HG03457 (cell line): ENCODE results near the gene RAVER1.
"Not testable (repeated sequence)": the region's sequence is repeated elsewhere in the genome, so short reads cannot be mapped to it uniquely, and the experiment has no call there.

Experiments used
- ATAC-seq: cut with Tn5 transposase; IDR thresholded peaks from one replicate; pipeline ENCODE4 v1.9.1; 2021; ENCODE audit warnings: moderate number of reproducible peaks; ENCODE audit not compliant: unreplicated experiment

The RAVER1 gene, protein sequence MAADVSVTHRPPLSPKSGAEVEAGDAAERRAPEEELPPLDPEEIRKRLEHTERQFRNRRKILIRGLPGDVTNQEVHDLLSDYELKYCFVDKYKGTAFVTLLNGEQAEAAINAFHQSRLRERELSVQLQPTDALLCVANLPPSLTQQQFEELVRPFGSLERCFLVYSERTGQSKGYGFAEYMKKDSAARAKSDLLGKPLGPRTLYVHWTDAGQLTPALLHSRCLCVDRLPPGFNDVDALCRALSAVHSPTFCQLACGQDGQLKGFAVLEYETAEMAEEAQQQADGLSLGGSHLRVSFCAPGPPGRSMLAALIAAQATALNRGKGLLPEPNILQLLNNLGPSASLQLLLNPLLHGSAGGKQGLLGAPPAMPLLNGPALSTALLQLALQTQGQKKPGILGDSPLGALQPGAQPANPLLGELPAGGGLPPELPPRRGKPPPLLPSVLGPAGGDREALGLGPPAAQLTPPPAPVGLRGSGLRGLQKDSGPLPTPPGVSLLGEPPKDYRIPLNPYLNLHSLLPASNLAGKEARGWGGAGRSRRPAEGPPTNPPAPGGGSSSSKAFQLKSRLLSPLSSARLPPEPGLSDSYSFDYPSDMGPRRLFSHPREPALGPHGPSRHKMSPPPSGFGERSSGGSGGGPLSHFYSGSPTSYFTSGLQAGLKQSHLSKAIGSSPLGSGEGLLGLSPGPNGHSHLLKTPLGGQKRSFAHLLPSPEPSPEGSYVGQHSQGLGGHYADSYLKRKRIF

DNA sequence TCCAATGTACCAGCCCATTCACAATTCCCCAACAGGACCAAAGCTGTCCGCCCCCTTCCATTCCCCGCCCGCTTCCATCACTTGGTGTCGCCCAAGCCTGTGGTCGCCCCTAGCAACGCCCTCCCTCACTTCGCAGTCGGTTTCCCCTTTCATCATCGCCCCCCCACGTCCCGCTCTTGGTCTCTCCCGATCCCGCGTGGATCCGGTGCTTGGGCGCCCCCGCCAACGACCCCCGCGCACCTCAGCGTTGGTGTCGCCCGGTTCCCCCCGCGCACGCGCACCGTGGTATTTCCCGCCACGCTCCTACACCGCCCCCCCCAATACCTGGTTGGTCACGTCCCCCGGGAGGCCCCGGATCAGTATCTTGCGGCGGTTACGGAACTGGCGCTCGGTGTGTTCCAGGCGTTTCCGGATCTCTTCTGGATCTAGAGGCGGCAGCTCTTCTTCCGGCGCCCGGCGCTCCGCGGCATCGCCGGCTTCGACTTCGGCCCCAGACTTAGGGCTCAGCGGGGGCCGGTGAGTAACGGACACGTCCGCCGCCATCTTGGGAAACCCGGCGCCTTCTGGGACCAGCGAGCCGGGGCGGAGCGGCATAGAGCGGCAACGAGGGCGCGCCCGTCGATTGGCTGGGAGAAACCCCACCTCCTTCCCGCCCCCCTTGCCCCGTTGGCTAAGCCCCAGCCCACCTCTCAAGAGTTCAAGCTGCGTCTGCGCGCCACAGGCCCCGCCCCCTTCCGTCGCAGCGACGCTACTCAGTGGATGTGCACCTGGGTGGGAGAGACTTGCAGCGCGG lies at the start of gene RAVER1:
RAVER1 (minus strand) TSS at position 565 of the 793 bp plus-strand sequence; CDS start at position 543, 22 bp downstream.
- peak; percentile 61 for ATAC-seq

DNA sequence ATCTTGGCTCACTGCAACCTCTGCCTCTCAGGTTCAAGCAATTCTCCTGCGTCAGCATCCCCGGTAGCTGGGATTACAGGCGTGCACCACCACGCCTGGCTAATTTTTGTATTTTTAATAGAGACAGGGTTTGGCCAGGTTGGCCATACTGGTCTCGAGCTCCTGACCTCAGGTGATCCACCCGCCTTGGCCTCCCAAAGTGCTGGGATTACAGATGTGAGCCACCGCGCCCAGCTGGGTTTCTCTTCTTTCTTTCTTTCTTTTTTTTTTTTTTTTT lies 49.8 kb upstream of the RAVER1 start:
- not testable (repeated sequence) for ATAC-seq

GRCh38 chr19:10380313-10381102 lies 47.2 kb upstream of the RAVER1 start, which contains the start of gene TYK2:
TYK2 (minus strand) TSS chr19:10380572; CDS start chr19:10378406, 2,166 bp downstream.
- peak; percentile 71 for ATAC-seq

- ATAC-seq, result no peak
Measured at GRCh38 chr19:10379880-10380312, 46.6 kb upstream of the RAVER1 start.

- ATAC-seq, result no peak
Measured at GRCh38 chr19:10378124-10378523, 44.8 kb upstream of the RAVER1 start.

DNA sequence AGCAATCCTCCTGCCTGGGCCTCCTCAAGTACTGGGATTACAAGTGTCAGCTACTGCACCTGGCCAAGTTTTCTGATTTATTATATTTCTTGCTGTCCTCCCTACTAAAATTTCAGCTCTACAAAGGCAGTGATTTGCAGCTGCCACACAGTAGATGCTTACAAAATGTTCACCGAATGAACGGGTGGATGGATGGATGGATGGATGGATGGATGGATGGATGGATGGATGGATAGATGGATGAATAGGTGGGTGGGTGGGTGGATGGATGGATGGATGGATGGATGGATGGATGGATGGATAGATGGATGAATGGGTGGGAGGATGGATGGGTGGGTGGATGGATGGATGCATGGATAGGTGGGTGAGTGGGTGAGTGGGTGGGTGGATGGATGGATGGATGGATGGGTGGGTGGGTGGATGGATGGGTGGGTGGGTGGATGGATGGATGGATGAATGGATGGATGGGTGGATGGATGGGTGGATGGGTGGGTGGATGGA lies 43.9 kb upstream of the RAVER1 start:
- not testable (repeated sequence) for ATAC-seq

GRCh38 chr19:10374931-10375330 lies 41.6 kb upstream of the RAVER1 start:
- no peak for ATAC-seq

DNA sequence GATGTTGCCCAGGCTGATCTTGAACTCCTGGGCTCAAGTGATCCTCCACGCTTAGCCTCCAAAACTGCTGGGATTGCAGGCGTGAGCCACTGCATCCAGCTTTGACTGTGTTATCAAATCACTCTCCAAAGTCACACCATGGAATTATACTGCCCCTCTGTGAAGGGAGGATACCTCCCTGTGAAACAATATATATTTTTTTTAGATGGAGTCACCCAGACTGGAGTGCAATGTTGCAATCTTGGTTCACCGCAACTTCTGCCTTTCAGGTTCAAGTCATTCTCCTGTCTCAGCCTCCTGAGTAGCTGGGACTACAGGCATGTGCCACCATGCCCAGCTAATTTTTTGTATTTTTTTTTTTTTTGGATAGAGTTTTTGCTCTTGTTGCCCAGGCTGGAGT lies 39.4 kb upstream of the RAVER1 start:
- ATAC-seq, result no peak

- ATAC-seq, result no peak
Measured at GRCh38 chr19:10368101-10368803, 34.9 kb upstream of the RAVER1 start.

- ATAC-seq, result not testable (repeated sequence)
Measured at GRCh38 chr19:10366950-10367512, 33.7 kb upstream of the RAVER1 start.

- no peak for ATAC-seq
Measured at GRCh38 chr19:10365518-10365917, 32.2 kb upstream of the RAVER1 start.

DNA sequence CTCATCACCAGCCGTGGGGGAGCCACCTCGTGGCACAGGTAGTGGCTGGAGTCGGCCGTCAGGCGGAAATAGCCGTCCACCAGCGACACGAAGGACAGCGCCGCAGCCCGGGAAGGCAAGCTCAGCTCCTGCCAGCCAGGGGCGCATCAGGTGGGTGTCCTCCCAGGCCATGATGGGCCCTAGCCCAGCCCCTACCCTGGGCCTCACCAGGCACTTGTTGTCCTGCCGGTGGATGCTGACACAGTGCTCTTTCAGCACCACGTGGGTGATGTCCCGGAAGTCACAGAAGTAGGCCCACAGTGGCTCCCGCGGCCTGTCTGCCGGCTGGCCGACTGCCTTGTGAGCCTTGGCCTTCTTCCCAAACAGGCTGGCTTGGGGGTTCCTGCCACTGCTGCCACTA lies 31.3 kb upstream of the RAVER1 start:
- ATAC-seq, result no peak

DNA sequence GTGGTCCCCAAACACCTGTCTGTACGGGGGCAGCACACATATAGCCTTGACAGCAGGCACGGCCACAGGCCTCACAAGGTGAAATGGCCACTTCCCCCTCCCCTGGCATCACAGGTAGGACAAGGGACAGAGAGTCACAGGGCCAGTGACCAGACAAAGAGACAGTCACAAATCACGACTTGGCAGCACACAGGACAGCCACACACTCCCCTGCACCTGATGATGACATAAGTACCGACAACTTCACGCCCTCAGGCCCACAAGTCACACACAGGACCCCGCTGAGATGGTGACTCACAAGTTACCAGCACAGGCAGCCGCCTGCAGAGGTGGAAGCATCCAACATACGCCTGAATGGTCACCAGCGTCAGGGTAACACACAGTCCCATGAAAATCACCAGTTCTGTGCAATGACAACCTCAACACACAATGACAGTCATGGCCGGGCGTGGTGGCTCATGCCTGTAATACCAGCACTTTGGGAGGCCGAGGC lies 30.5 kb upstream of the RAVER1 start:
- ATAC-seq, result no peak

DNA sequence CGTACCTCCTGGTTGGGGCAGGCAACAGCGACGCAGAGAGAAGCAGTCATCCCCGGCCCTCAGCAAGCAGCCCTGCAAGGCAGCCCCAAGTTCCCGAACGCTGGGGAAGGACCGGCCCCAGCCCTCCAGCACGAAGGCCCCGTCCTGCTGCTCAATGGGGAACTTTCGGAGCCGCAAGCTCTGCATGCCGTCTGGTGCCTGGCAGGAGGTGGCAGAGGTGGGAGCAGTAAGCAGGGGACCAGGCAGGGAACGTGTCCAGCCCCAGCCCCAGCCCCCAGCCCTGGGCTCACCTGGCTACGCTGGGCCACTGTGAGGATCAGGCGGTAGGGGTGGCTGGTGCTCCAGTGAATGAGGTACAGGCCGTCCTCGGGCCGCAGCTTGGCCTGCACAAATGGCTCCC lies 28.9 kb upstream of the RAVER1 start:
- no peak for ATAC-seq

DNA sequence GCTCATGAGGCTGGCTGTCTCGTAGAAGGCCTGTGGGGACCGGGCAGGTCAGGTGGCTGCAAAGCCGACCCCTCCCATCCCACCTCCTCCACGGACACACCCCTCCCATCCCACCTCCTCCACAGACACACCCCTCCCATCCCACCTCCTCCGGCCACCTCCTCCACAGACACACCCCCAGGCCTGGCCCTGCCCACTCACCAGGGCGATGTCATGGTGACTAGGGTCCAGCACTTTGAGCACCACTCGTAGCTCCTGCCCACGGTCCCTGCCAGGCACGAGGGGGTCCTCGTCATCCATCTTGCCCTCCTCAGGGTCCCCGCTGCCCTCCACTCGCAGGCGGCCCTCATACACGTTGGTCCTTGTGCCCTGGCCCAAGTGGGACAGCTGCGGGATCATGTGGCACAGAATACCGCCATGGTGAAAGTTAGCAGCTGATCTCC lies 28.3 kb upstream of the RAVER1 start:
- ATAC-seq, result no peak

- no peak for ATAC-seq
Measured at GRCh38 chr19:10356431-10356830, 23.1 kb upstream of the RAVER1 start.

GRCh38 chr19:10353793-10354391 lies 20.6 kb upstream of the RAVER1 start:
- no peak for ATAC-seq

- ATAC-seq, result no peak
Measured at GRCh38 chr19:10352764-10353671, 19.7 kb upstream of the RAVER1 start.
